Amygdala (tissue), 56 donors: ENCODE measurements around the gene ASB1.

Experiments used
- DNase-seq, 56 donors: peaks; one replicate each; lab custom pipeline; 2025; lab: John Stamatoyannopoulos, UW

Gene ASB1, protein sequence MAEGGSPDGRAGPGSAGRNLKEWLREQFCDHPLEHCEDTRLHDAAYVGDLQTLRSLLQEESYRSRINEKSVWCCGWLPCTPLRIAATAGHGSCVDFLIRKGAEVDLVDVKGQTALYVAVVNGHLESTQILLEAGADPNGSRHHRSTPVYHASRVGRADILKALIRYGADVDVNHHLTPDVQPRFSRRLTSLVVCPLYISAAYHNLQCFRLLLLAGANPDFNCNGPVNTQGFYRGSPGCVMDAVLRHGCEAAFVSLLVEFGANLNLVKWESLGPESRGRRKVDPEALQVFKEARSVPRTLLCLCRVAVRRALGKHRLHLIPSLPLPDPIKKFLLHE

GRCh38 chr2:238426568-238427434, at the start of gene ASB1:
Gene ASB1 (plus strand): TSS chr2:238426927. CDS start chr2:238427071, 144 bp downstream.
- peak in 52 of 56 donors; percentile 10 to 90 (median 56) for DNase-seq

DNA sequence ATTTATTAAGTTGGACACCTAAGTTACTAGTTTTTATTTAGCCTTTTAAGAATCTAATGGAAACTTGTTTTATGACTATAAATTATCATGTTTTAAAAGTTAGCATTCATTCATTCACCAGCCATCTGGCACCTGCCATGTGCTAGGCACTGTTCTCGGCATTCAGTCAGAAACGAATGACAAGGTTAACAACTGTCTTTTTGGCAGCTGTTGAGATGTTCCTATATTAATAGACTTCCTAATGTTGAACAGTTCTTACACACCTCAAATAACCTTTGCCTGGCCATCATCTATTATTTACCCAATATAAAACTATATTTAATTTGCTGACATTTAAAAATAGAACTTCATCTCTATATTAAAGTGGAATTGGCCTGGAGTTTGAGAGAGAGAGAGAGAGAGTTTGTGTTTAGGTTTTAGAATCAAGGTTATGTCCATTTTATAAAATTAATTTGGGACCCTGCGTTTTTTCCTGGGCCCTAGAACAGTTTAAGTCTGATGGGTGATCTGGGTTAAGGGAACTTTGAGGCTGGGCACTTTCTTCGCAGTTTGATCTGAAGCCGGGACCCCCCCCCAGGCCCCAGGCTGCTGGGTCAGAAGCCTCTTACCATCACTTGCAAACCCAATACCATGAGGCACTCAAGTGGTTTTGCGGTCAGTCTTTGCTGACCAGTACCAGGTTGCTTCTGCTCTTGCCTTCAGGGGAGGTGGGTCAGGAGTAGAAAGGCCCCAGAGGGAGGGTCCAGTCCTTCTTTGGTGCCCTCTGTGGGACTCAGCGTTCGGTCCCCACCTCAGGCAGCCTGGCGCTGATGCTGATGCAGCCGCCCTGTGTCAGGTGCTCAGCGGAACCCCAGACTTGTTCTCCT, 48.3 kb upstream of the ASB1 start:
- no peak for DNase-seq

GRCh38 chr2:238379096-238379810, 47.5 kb upstream of the ASB1 start:
- DNase-seq: no peak

GRCh38 chr2:238380336-238380735, 46.4 kb upstream of the ASB1 start:
- DNase-seq: no peak

GRCh38 chr2:238380785-238381184, 45.9 kb upstream of the ASB1 start:
- no peak for DNase-seq

GRCh38 chr2:238381341-238382115, 45.2 kb upstream of the ASB1 start:
- no peak for DNase-seq

GRCh38 chr2:238382381-238382781, 44.3 kb upstream of the ASB1 start:
- DNase-seq: no peak

- DNase-seq: no peak
Observed at GRCh38 chr2:238383135-238383534, 43.6 kb upstream of the ASB1 start.

DNA sequence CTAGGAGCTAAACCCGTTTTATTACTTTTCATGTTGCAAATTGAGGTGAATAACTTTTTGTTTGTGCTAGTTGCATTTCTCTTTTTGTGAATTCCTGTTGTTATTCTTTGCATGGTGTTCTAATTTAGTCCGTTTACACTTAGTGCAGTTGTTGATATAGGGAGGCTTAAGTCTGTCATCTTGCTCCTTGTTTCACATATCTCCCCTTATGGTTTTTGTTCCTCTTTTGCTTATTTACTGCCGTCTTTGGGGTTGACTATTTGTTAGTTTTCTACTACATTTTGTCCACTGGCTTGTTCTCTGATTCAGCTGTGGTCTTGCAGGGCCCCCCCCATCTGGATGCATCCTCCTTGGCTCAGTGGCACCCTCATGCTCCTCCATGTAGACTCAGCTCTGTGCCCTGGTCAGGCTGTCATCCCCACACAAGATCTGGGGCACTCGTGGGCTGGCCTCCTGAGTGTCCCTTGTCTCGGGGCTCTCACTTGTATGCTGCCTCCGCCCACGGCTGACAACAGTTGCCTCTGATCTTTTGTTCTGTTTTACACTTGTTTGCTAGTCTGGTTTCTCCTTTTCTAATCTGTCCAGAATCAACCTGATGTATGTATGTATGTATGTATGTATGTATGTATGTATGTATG, 42.9 kb upstream of the ASB1 start:
- DNase-seq: no peak

- no peak for DNase-seq
Observed at GRCh38 chr2:238387332-238387731, 39.4 kb upstream of the ASB1 start.

GRCh38 chr2:238388794-238389193, 37.9 kb upstream of the ASB1 start:
- no peak for DNase-seq

DNA sequence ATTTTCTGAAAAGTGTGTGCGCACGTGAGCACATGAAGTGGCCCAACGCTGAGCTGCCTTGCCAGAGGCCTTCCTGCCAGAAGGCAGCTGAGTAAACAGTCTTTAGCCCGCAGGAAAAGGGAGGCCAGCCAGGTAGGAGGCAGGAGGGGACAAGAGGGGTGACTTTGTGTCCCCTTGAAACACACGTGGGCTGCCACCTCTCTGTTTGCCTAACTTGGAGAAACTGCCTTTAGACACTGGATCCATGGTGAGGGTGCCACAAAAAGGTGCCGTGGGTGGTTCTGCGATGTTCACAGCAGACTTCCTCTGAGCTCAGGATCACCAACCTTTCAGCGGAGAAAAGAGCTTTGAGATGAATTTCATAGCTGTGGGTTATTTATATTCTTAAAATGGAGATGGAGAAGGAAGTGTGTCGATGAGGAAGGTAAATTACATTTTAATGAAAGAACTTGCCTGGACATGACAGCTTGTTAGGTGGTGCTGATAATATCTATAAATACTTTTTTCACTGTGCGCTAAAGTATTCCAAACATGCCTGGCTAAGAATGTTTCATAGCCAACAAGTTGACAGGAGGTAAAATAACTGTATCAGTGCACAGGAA, 36.6 kb upstream of the ASB1 start:
- DNase-seq: no peak

- no peak for DNase-seq
Observed at GRCh38 chr2:238391042-238391689, 35.6 kb upstream of the ASB1 start.

DNA sequence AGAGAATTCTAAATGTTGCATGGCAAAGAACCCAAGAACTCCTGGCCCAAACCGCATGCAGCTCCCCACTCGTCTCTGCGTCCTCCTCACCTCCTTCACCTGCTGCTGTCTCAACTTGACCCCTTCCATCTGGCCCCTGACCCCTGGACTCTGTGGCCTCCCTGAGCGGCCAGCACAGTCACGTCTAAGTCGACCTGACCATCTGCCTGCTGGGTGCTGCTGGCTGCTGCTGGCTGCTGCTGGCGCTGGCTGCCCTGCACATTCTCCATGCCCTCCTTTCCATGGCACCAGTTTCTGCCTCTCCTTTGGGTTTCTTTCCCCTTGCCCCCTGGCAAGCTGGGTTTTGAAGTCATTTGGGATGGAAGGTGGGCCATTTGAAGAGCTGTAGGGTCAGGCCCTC, 30.1 kb upstream of the ASB1 start:
- no peak for DNase-seq

DNA sequence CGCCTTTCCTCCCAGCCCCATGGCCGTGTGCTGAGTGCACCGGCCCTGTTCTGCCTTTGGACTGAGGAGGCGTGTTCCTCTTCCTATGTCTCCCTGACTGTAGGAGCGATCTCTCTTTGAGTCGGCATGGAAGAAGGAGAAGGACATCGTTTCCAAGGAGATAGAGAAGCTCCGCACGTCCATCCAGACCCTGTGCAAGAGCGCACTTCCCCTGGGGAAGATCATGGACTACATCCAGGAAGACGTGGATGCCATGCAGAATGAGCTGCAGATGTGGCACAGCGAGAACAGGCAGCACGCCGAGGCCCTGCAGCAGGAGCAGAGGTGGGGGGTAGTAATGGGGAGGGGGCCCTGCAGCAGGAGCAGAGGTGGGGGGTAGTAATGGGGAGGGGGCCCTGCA, 29.4 kb upstream of the ASB1 start:
- DNase-seq: no peak

- no peak for DNase-seq
Observed at GRCh38 chr2:238398577-238398976, 28.1 kb upstream of the ASB1 start.

DNA sequence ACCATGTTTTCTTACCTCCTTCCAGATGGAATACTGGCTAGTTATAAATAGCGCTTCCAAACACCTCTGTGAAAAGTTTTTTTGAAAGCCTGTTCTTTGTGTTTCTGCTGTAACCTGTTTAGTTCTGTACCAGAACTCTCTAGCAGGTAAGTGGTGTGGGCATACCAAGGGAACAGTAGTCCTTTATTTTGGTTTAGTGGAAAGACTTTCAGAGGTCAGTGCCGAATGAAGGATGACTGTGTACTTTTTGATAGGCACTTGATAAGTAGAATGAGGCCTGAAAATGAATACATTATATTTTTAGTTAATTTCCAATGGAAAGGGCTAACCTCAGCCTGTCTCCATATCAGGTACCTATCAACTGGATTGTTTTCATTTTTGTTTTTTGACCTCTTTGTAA, 27.6 kb upstream of the ASB1 start:
- no peak for DNase-seq

DNA sequence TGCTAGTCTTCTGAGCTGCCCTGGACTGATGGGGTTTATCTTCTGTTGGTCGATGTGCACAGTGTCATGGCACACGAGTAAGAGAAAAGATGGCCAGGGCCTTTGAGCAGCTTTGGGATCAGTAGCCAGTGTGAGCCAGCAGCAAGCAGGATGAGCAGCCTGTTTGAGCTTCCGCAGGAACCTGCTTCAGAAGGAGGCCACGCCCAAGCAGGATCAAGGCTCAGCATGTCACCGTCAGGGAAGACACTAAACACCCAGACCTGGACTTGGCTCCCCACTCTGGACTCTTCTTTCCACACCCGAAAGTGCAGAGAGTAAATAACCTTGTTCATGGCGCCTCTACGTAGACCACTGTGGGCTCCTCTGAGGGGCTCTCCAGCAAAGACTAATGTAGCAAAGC, 25.2 kb upstream of the ASB1 start:
- DNase-seq: no peak
